GM23338 (cell line): ENCODE measurements around the gene KIF5A. TPM values are rescaled to one million over a fixed set of nuclear protein-coding genes. Genes with fewer than 3 reads are reported as not detected.

ENCODE experiments used
- ATAC-seq: fragments of 200-7000 bp; cut with Tn5 transposase; 3 replicates; pipeline ENCODE4 v1.9.1; 2020
- DNase-seq: peaks from one replicate; pipeline ENCODE4 v3.0.0-alpha.2; 2015; ENCODE audit warnings: low spot score
- H2AFZ ChIP-seq: fragments of 200-600 bp; sonication (generic); 2 replicates; pipeline ENCODE4 v1.8.0; 2016; ENCODE audit warnings: antibody characterized with exemption, mild to moderate bottlenecking, moderate library complexity
- H3F3A ChIP-seq: fragments of 200-600 bp; sonication (generic); replicated peaks from 2 replicates; pipeline ENCODE4 v1.8.0; 2017; ENCODE audit warnings: antibody characterized with exemption, mixed run types, low read depth
- H3K27ac ChIP-seq: fragments of 200-600 bp; sonication (generic); 2 replicates; pipeline ENCODE4 v1.6.1; 2016; ENCODE audit warnings: low read depth
- H3K27me3 ChIP-seq: fragments of 200-600 bp; sonication (generic); 2 replicates; pipeline ENCODE4 v1.8.0; 2016; ENCODE audit warnings: mild to moderate bottlenecking, mixed run types, moderate library complexity; ENCODE audit not compliant: insufficient read depth
- H3K36me3 ChIP-seq: fragments of 200-600 bp; sonication (generic); 2 replicates; pipeline ENCODE4 v1.8.0; 2016; ENCODE audit warnings: mild to moderate bottlenecking; ENCODE audit not compliant: insufficient read depth
- H3K4me1 ChIP-seq: fragments of 200-600 bp; sonication (generic); 2 replicates; pipeline ENCODE4 v1.8.0; 2016; ENCODE audit warnings: mild to moderate bottlenecking, moderate library complexity; ENCODE audit not compliant: insufficient read depth
- H3K4me2 ChIP-seq: fragments of 200-600 bp; sonication (generic); 2 replicates; pipeline ENCODE4 v1.7.1; 2017; ENCODE audit warnings: mixed run types
- H3K4me3 ChIP-seq: fragments of 200-600 bp; sonication (generic); 2 replicates; pipeline ENCODE4 v1.6.1; 2016; ENCODE audit warnings: mixed run types
- H3K79me2 ChIP-seq: fragments of 200-600 bp; sonication (generic); replicated peaks from 2 replicates; pipeline ENCODE4 v1.8.0; 2017; ENCODE audit warnings: mild to moderate bottlenecking; ENCODE audit not compliant: insufficient read depth
- H3K9me2 ChIP-seq: fragments of 200-600 bp; sonication (generic); 2 replicates; pipeline ENCODE4 v1.8.0; 2017; ENCODE audit not compliant: insufficient read depth
- H4K20me1 ChIP-seq: fragments of 200-600 bp; sonication (generic); replicated peaks from 2 replicates; pipeline ENCODE4 v1.8.0; 2017; ENCODE audit warnings: mild to moderate bottlenecking; ENCODE audit not compliant: insufficient read depth
- H3K27ac Mint-ChIP-seq: 2 replicates; pipeline ENCODE4 v1.8.0; 2020; ENCODE audit warnings: inconsistent platforms, mild to moderate bottlenecking, moderate library complexity, mixed read lengths
- H3K27me3 Mint-ChIP-seq: 3 replicates; pipeline ENCODE4 v1.8.0; 2022; ENCODE audit warnings: low read depth, mild to moderate bottlenecking, moderate library complexity, mixed read lengths, inconsistent platforms; ENCODE audit not compliant: insufficient read depth, poor library complexity
- H3K36me3 Mint-ChIP-seq: 3 replicates; pipeline ENCODE4 v1.8.0; 2021; ENCODE audit warnings: low read depth, mild to moderate bottlenecking, inconsistent platforms, moderate library complexity, mixed read lengths
- H3K4me1 Mint-ChIP-seq: 3 replicates; pipeline ENCODE4 v1.8.0; 2020; ENCODE audit warnings: mild to moderate bottlenecking, inconsistent platforms, mixed read lengths
- H3K4me3 Mint-ChIP-seq: 3 replicates; pipeline ENCODE4 v1.8.0; 2021; ENCODE audit warnings: moderate library complexity, mild to moderate bottlenecking, inconsistent platforms, mixed read lengths
- H3K9me3 Mint-ChIP-seq: 3 replicates; pipeline ENCODE4 v1.8.0; 2020; ENCODE audit warnings: moderate library complexity, mild to moderate bottlenecking, inconsistent platforms, mixed read lengths
- CREB1 ChIP-seq: fragments of 250-450 bp; sonication (Bioruptor Pico); IDR thresholded peaks from 2 replicates; pipeline ENCODE4 v1.5.0; 2020; ENCODE audit warnings: low read depth, mild to moderate bottlenecking, moderate library complexity
- EZH2 ChIP-seq: fragments of 200-600 bp; sonication (generic); IDR thresholded peaks from one replicate; pipeline ENCODE4 v1.8.0; 2017; ENCODE audit warnings: antibody characterized with exemption, mild to moderate bottlenecking, low read depth; ENCODE audit not compliant: unreplicated experiment
- EZH2phosphoT487 ChIP-seq: fragments of 200-600 bp; sonication (generic); IDR thresholded peaks from one replicate; pipeline ENCODE4 v1.8.1; 2018; ENCODE audit warnings: antibody characterized with exemption; ENCODE audit not compliant: unreplicated experiment
- NANOG ChIP-seq: IDR thresholded peaks from 2 replicates; pipeline ENCODE4 v1.6.1; 2016; ENCODE audit warnings: antibody characterized with exemption, borderline replicate concordance
- POLR2AphosphoS5 ChIP-seq: IDR thresholded peaks from 2 replicates; pipeline ENCODE4 v1.6.1; 2016; ENCODE audit warnings: antibody characterized with exemption, low read depth
- STAT1 ChIP-seq: IDR thresholded peaks from one replicate; pipeline ENCODE4 v1.6.1; 2016; ENCODE audit warnings: antibody characterized with exemption; ENCODE audit not compliant: unreplicated experiment
- ZNF114 ChIP-seq: fragments of 250-450 bp; sonication (Bioruptor Pico); IDR thresholded peaks from 2 replicates; pipeline ENCODE4 v1.5.0; 2020; ENCODE audit warnings: mild to moderate bottlenecking, moderate library complexity
- ZNF331 ChIP-seq: fragments of 250-450 bp; sonication (Bioruptor Pico); IDR thresholded peaks from 2 replicates; pipeline ENCODE4 v1.5.0; 2020; ENCODE audit warnings: low read depth, mild to moderate bottlenecking, moderate library complexity
- polyA plus RNA-seq: library from polyadenylated mRNA; unstranded; fragments of >200 nt; fragmentation: Nextera tagmentation; extraction: Ambion mirVana; gene quantifications from 2 replicates; pipeline ENCODE4 v1.2.1, GENCODE V29; 2016
- total RNA-seq: library from RNA; depleted of rRNA; stranded (reverse); fragments of >200 nt; shearing (Covaris generic); gene quantifications from 2 replicates; pipeline ENCODE4 v1.2.3, GENCODE V29; 2014
- TF ChIP-seq, protein P1 (sequence below): fragments of 250-450 bp; sonication (Bioruptor Pico); IDR thresholded peaks from 2 replicates; pipeline ENCODE4 v1.5.0; 2020; ENCODE audit warnings: mild to moderate bottlenecking, moderate library complexity
- TF ChIP-seq, protein P2 (sequence below): IDR thresholded peaks from one replicate; pipeline ENCODE4 v1.6.1; 2018; ENCODE audit warnings: antibody characterized with exemption; ENCODE audit not compliant: unreplicated experiment
- TF ChIP-seq, protein P3 (sequence below), 2 experiments: fragments of 200-600 bp in 1 of 2; sonication (generic) in 1 of 2; conservative IDR thresholded peaks; 2 replicates each; pipeline versions ENCODE4 v1.5.1 to v1.6.1; 2016 to 2017; ENCODE audit warnings: antibody characterized with exemption in 2 of 2, low read depth in 2 of 2, mild to moderate bottlenecking in 2 of 2, moderate library complexity in 1 of 2

The KIF5A gene
- total and polyA plus RNA-seq, 2 experiments from 2014 or later, result 11.1 to 21.3 TPM

DNA sequence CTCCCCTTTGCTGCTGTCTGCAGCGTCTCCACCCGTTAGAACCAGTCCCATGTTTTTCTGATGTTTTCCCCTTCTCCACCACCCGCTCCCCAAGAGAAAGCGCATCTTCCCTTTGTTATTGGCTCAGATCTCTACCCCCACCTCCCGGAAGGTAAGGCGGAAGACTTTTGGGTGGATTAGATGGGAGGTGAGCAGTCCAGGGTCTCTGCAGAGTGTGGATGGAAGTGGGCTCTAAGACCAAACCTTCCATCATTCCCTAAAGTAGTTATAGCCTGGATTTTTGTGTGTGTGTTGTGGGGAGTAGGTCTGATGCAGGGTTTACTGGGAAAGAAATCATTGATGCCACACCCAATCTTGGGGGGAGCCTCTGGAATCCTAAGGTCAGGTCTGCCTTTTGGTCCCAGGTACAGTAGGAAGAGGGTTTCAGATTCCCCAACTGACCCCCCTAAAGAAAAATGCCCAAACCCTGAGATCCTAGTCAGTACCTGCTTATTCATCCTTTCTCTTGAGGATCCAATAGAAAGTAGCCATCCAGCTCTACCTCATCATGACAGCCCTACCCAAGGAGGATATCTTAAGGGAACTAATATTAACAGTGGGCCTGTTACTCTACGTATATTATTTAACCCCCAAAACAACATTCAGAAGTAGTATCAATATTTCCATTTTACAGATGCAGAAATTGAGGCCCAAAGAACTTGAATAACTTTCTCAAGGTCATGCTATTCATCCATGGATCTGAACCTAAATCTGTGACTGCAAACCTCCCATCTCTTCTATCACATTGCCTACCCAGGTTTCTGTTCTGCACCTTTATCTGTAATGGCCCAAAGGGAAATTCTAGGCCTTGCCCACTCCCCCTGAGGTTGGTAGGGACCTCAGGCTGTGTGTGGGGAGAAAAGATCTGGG, 1.1 kb downstream of the KIF5A start (continued):
- no peak for TF ChIP-seq ZNF331 (CRISPR knock-in tag)
- no peak for TF ChIP-seq EZH2phosphoT487
- TF ChIP-seq, protein P1, sequence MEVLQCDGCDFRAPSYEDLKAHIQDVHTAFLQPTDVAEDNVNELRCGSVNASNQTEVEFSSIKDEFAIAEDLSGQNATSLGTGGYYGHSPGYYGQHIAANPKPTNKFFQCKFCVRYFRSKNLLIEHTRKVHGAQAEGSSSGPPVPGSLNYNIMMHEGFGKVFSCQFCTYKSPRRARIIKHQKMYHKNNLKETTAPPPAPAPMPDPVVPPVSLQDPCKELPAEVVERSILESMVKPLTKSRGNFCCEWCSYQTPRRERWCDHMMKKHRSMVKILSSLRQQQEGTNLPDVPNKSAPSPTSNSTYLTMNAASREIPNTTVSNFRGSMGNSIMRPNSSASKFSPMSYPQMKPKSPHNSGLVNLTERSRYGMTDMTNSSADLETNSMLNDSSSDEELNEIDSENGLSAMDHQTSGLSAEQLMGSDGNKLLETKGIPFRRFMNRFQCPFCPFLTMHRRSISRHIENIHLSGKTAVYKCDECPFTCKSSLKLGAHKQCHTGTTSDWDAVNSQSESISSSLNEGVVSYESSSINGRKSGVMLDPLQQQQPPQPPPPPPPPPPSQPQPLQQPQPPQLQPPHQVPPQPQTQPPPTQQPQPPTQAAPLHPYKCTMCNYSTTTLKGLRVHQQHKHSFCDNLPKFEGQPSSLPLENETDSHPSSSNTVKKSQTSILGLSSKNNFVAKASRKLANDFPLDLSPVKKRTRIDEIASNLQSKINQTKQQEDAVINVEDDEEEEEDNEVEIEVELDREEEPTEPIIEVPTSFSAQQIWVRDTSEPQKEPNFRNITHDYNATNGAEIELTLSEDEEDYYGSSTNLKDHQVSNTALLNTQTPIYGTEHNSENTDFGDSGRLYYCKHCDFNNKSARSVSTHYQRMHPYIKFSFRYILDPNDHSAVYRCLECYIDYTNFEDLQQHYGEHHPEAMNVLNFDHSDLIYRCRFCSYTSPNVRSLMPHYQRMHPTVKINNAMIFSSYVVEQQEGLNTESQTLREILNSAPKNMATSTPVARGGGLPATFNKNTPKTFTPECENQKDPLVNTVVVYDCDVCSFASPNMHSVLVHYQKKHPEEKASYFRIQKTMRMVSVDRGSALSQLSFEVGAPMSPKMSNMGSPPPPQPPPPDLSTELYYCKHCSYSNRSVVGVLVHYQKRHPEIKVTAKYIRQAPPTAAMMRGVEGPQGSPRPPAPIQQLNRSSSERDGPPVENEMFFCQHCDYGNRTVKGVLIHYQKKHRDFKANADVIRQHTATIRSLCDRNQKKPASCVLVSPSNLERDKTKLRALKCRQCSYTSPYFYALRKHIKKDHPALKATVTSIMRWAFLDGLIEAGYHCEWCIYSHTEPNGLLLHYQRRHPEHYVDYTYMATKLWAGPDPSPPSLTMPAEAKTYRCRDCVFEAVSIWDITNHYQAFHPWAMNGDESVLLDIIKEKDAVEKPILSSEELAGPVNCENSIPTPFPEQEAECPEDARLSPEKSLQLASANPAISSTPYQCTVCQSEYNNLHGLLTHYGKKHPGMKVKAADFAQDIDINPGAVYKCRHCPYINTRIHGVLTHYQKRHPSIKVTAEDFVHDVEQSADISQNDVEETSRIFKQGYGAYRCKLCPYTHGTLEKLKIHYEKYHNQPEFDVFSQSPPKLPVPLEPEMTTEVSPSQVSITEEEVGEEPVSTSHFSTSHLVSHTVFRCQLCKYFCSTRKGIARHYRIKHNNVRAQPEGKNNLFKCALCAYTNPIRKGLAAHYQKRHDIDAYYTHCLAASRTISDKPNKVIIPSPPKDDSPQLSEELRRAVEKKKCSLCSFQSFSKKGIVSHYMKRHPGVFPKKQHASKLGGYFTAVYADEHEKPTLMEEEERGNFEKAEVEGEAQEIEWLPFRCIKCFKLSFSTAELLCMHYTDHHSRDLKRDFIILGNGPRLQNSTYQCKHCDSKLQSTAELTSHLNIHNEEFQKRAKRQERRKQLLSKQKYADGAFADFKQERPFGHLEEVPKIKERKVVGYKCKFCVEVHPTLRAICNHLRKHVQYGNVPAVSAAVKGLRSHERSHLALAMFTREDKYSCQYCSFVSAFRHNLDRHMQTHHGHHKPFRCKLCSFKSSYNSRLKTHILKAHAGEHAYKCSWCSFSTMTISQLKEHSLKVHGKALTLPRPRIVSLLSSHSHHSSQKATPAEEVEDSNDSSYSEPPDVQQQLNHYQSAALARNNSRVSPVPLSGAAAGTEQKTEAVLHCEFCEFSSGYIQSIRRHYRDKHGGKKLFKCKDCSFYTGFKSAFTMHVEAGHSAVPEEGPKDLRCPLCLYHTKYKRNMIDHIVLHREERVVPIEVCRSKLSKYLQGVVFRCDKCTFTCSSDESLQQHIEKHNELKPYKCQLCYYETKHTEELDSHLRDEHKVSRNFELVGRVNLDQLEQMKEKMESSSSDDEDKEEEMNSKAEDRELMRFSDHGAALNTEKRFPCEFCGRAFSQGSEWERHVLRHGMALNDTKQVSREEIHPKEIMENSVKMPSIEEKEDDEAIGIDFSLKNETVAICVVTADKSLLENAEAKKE (CRISPR knock-in tag), result no peak
- TF ChIP-seq CREB1, result no peak
- TF ChIP-seq NANOG, result no peak
- no peak for TF ChIP-seq ZNF114 (CRISPR knock-in tag)

DNA sequence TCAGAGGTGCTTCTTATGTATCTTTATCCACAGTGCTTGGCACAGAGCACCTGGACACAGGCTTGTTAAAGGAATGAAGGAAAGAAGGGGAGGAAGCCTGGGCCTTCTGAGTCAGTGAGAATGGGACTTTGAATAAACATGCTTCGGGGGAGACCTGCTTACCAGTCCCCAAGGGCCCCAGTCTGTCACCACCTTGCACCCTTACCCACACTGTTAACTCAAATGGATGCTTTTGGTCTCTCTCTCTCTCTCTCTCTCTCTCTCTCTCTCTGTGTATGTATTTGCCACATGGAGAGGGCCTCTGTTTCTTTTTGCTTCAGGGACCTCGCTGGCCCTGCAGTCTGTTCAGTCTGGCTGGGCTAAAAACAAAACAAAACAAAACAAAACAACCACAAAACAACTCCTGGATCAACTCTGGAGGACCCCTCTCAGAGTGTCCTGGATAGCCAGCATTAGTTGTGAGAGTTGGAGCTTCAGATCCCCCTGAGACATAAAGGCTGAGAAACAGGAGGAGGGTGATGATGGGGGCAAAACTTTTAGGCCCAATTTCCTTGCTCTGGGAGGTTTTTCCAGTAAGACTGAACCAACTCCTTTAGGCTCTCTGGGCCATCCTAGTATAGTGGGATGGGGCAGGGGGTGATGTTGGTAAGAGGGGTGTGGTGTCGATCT, 1.9 kb downstream of the KIF5A start:
- peaks cover 12% of the 10 kb centered on the region for H3F3A ChIP-seq
- no peak overlapping the region for H3K27ac Mint-ChIP-seq
- TF ChIP-seq, protein P2, sequence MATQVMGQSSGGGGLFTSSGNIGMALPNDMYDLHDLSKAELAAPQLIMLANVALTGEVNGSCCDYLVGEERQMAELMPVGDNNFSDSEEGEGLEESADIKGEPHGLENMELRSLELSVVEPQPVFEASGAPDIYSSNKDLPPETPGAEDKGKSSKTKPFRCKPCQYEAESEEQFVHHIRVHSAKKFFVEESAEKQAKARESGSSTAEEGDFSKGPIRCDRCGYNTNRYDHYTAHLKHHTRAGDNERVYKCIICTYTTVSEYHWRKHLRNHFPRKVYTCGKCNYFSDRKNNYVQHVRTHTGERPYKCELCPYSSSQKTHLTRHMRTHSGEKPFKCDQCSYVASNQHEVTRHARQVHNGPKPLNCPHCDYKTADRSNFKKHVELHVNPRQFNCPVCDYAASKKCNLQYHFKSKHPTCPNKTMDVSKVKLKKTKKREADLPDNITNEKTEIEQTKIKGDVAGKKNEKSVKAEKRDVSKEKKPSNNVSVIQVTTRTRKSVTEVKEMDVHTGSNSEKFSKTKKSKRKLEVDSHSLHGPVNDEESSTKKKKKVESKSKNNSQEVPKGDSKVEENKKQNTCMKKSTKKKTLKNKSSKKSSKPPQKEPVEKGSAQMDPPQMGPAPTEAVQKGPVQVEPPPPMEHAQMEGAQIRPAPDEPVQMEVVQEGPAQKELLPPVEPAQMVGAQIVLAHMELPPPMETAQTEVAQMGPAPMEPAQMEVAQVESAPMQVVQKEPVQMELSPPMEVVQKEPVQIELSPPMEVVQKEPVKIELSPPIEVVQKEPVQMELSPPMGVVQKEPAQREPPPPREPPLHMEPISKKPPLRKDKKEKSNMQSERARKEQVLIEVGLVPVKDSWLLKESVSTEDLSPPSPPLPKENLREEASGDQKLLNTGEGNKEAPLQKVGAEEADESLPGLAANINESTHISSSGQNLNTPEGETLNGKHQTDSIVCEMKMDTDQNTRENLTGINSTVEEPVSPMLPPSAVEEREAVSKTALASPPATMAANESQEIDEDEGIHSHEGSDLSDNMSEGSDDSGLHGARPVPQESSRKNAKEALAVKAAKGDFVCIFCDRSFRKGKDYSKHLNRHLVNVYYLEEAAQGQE, result no peak
- TF ChIP-seq STAT1 (no peak), POLR2AphosphoS5 (no peak), ZNF331 (CRISPR knock-in tag) (no peak), NANOG (no peak), EZH2 (no peak), ZNF114 (CRISPR knock-in tag) (no peak)
- TF ChIP-seq, protein P3, sequence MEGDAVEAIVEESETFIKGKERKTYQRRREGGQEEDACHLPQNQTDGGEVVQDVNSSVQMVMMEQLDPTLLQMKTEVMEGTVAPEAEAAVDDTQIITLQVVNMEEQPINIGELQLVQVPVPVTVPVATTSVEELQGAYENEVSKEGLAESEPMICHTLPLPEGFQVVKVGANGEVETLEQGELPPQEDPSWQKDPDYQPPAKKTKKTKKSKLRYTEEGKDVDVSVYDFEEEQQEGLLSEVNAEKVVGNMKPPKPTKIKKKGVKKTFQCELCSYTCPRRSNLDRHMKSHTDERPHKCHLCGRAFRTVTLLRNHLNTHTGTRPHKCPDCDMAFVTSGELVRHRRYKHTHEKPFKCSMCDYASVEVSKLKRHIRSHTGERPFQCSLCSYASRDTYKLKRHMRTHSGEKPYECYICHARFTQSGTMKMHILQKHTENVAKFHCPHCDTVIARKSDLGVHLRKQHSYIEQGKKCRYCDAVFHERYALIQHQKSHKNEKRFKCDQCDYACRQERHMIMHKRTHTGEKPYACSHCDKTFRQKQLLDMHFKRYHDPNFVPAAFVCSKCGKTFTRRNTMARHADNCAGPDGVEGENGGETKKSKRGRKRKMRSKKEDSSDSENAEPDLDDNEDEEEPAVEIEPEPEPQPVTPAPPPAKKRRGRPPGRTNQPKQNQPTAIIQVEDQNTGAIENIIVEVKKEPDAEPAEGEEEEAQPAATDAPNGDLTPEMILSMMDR (conservative IDR thresholded peaks at IDR 0.05; ENCODE audit: low read depth in 2 of 2), result no peak

More for the DNA sequence above, 1.9 kb downstream of the KIF5A start:
- Histone ChIP-seq H3K36me3 (no peaks in the 10 kb centered on the region), H3K4me1 (peaks cover 38% of the 10 kb centered on the region), H3K27ac (0 out of 2 replicates have a peak overlapping the region, but pooled peaks have one; percentile 9), H3K27me3 (peaks cover 14% of the 10 kb centered on the region), H3K9me2 (no peaks in the 10 kb centered on the region), H4K20me1 (peaks cover 15% of the 10 kb centered on the region), H3K4me2 (peak overlapping the region; percentile 88), H3K79me2 (peaks cover 33% of the 10 kb centered on the region), H3K4me3 (0 out of 2 replicates have a peak overlapping the region, but pooled peaks have one; percentile 20), H2AFZ (no peak overlapping the region)
- DNase-seq (no peak), ATAC-seq (no peak)
- Mint-ChIP-seq H3K4me3 (peak overlapping the region; percentile 79), H3K9me3 (no peaks in the 10 kb centered on the region), H3K4me1 (peaks cover 57% of the 10 kb centered on the region), H3K27me3 (peaks cover 13% of the 10 kb centered on the region), H3K36me3 (no peaks in the 10 kb centered on the region; the same call in 2 of the 3 replicates)
